ENCODE measurements around the gene MINDY3.
"Not testable (repeated sequence)": the region's sequence is repeated elsewhere in the genome, so short reads cannot be mapped to it uniquely, and the experiment has no call there.

MINDY3 gene

DNA sequence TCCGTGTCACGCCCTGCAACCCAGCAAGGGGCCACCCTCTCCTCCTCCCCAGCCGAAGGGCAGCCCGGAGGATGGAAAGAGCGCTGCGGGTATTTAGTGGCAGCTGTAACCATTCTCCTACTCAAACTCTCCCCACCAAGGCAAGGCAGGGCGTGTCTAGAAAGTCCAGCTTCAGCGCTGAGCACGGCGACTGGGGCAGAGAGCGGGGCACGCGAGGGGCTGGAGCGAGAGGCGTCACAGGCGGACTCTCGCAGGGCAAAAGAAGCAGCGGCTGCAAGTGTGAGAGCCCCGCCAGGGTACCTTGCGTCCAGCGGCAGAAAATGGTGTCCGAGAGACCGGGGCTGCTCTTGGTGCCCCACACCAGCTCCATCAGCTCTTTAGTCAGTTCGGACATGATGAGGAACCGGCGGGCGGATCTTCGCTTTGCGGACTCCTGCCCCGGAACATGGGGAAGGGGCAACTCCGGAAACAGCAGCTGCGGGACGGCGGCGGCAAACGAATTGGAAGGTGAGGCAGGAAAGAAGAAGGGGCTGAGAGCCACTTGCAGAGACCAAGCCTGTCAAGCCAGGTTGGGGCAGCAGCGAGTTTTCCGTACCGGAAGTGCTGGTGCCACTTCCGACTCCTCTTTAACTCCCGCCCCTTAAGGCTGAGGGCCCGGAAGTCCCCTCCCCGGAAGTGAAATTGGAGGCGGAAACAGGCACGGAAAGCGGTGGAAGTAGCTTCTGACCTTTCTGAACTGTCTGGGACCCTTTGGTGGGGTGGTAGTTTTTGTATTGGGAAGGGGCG lies at the start of gene MINDY3:
MINDY3 (minus strand) TSS at position 602 of the 786 bp plus-strand sequence; CDS start at position 394, 208 bp downstream.
- DNase-seq, result peak; percentile 60

- DNase-seq, result no peak
Measured at GRCh38 chr10:15901889-15902288, 41.6 kb upstream of the MINDY3 start.

DNA sequence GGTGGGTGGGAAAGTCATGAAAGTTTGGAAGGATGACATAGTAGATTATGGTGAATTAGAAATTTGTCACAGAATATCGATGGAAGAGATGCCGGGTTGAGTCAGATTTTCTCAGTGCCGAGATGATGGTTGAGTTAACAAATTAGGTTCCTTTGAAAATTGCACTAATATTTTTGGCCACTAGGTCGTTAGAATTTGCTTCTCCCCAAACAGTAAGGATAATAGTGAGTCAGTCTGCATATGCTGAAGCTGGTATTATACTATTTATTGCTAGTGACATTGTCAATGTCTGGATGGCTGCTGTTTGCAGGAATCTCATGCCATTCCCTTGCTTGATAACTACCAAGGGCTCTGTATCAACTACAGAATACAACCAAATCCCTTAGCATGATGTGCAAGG lies 37.7 kb upstream of the MINDY3 start:
- no peak for DNase-seq

DNA sequence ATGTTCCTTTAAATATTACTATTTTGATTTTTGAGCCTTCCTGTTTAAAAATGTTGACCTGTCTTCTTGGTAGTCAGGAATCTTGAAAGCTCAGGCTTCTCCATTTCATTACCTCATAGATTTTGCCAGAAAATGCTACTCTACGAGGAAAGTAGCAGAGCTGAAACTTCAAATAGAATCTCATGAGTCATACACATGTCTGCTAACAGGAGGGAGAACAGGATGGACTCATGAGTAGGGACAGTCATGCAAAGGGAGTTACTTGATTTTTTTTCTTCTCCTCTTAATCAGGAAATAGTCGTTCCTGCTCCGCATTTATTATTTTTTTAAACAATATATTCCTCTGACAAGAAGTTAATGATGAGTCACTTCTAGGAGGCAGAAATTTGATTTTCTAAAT lies 37.0 kb upstream of the MINDY3 start:
- DNase-seq, result no peak

- DNase-seq, result no peak
Measured at GRCh38 chr10:15896654-15897053, 36.3 kb upstream of the MINDY3 start.

- DNase-seq, result no peak
Measured at GRCh38 chr10:15884447-15884846, 24.1 kb upstream of the MINDY3 start.

DNA sequence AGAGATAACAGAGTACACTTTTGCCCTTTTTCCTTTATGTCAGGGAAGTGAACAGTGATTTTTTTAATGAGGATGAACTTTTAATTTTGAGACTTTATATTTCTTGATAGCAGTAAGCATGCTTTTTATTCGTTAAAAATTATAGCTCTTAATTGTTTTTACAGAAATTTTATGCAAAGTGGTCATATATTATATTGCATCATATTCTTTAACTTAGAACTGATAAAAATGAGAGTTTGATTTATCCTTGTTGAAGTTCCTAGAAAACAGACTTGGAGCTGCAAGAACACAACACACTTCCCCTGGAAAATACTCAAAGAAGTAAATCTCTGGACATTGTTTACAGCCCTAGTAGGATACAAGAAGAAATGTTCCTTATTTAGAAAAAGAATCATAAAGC lies 21.2 kb upstream of the MINDY3 start:
- no peak for DNase-seq

- no peak for DNase-seq
Measured at GRCh38 chr10:15879663-15880062, 19.4 kb upstream of the MINDY3 start.

GRCh38 chr10:15879058-15879457 lies 18.8 kb upstream of the MINDY3 start:
- DNase-seq, result peak; percentile 11

- DNase-seq, result no peak
Measured at GRCh38 chr10:15877836-15878576, 17.7 kb upstream of the MINDY3 start.

DNA sequence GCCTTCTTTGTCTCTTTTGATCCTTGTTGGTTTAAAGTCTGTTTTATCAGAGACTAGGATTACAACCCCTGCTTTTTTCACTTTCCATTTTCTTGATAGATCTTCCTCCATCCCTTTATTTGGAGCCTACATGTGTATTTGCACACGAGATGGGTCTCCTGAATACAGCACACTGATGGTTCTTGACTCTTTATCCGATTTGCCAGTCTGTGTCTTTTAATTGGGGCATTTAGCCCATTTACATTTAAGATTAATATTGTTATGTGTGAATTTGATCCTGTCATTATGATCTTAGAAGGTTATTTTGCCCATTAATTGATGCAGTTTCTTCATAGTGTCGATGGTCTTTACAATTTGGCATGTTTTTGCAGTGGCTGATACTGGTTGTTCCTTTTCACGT lies 16.0 kb upstream of the MINDY3 start:
- DNase-seq, result not testable (repeated sequence)

- DNase-seq, result not testable (repeated sequence)
Measured at GRCh38 chr10:15872645-15873044, 12.3 kb upstream of the MINDY3 start.

- no peak for DNase-seq
Measured at GRCh38 chr10:15871823-15872222, 11.5 kb upstream of the MINDY3 start.

GRCh38 chr10:15869935-15870334 lies 9.6 kb upstream of the MINDY3 start:
- DNase-seq, result no peak

DNA sequence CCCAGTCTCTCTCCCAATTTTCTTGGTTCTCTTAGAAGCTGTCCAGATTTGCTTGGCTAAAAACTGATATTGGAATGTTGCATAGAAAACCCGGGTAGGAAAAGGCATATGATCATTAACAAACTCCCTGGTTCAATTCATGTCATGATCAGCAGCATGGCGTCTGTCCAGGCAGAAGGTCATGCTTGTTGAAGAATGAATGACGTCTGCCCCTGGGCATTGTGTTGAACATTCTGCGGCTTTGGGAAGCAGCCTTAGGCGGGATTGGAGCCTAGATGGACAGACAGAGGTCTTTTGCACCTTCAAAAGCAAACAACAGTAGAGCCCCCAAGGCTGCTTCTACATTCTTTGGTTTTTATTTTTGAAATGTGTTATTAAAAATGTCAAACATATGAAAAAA lies 7.7 kb upstream of the MINDY3 start:
- DNase-seq, result no peak

- no peak for DNase-seq
Measured at GRCh38 chr10:15865304-15865703, 5.0 kb upstream of the MINDY3 start.

DNA sequence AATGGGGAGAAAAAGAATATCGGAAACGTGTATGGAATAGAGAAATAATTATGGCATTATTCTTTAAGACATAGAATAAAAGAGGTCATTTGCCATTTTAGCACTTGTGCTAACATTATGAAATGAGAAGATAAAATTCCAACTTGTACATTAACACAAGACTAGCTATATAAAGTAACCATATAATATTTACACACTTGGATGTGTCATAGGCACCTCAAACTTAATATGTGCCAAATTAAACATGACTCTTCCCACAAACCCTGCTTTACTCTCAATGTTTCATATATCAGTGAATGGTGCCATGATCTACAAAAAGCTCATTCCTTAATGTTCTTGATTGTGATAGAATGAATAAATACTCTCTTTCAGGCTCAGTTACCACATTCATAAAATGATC lies 4.1 kb upstream of the MINDY3 start:
- DNase-seq, result no peak

DNA sequence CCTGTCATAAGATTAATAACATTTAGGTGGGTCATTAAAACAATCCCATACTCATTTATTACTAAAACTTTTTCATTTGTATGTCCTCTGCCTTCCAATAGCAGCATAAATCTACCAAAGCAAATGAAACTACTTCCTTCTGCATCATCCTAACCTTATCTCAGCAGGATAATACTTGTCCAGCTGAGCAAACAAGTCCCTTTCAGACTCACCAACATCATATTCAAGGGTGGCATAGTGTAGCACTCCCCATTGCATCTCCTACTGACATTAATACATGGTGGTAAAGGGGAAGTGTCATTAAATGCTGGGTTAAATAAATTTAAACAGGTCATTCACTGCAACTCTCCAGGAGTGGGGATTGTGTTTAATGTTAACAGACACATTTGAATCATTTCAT lies 3.4 kb upstream of the MINDY3 start:
- no peak for DNase-seq

- DNase-seq, result no peak
Measured at GRCh38 chr10:15863323-15863722, 3.0 kb upstream of the MINDY3 start.

DNA sequence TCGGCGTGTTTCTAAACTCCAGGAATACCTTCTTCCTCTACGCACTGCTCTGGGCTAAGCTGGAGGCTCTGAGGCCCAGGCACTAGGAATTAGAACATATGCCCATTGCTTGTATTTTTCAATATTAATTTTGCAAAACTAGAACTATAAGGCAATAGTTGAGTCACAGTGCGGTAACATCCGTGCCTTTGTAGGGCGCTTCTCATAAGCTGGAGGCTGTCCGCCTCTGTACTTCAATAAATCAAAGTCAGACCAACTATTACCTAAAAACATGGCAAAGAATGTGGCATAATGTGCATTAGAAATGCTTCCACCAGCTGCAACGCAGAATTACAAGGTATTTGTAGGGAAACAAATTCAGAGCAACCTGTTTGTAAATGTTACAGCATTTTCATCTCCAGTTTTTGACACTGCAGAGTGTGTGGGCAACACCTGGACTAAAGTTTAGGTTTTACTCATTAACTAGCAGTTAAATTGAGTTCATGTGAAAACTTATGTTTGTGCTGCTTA lies 440 bp upstream of the MINDY3 start:
- no peak for DNase-seq

GRCh38 chr10:15859509-15859905 lies 800 bp downstream of the MINDY3 start:
- DNase-seq, result no peak

- DNase-seq, result no peak
Measured at GRCh38 chr10:15858861-15859281, 1.4 kb downstream of the MINDY3 start.

DNA sequence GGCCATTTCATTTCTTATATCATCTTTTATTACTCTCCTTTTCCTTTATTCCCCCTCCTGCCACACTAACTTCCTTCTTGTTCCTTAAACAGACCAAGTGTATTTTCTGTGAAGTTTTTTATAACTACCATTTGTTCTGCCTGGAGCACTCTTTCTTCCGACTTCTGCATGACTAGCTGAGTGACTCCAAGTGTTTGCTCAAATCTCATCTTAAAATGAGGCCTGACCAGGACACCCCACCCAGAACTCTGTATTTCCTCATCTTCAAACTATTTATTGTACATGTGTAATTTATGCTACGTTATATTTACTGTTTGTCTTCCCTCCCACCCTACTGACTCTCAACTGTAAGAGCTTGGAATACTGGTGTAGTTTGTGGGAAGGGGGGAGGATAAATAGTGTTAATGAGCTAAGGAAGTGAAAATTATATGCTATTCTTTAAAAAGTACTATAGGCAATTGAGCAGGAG lies 3.2 kb downstream of the MINDY3 start:
- no peak for DNase-seq

Measured in NCI-H526 treated with DMSO at 0.1 percent for 48 hours (cell line).